Hematopoietic multipotent progenitor cell (in vitro differentiated cells): Measurements from ENCODE around the gene SLC6A8. TPM values are rescaled to one million over a fixed set of nuclear protein-coding genes. Genes with fewer than 3 reads are reported as not detected.
"Not testable (repeated sequence)": the region's sequence is repeated elsewhere in the genome, so short reads cannot be mapped to it uniquely, and the experiment has no call there.

Experiments used
- DNase-seq, 3 donors: peaks; one replicate each; pipeline ENCODE4 v3.0.0-alpha.2; 2011 to 2015; ENCODE audit warnings: low read depth in 2 of 3, low spot score in 2 of 3
- total RNA-seq: library from RNA; depleted of rRNA; stranded (reverse); fragments of >200 nt; gene quantifications from one replicate; pipeline ENCODE4 v1.2.3, GENCODE V29; 2012

SLC6A8 gene
- total RNA-seq, 1 donor: 2.2 TPM

DNA sequence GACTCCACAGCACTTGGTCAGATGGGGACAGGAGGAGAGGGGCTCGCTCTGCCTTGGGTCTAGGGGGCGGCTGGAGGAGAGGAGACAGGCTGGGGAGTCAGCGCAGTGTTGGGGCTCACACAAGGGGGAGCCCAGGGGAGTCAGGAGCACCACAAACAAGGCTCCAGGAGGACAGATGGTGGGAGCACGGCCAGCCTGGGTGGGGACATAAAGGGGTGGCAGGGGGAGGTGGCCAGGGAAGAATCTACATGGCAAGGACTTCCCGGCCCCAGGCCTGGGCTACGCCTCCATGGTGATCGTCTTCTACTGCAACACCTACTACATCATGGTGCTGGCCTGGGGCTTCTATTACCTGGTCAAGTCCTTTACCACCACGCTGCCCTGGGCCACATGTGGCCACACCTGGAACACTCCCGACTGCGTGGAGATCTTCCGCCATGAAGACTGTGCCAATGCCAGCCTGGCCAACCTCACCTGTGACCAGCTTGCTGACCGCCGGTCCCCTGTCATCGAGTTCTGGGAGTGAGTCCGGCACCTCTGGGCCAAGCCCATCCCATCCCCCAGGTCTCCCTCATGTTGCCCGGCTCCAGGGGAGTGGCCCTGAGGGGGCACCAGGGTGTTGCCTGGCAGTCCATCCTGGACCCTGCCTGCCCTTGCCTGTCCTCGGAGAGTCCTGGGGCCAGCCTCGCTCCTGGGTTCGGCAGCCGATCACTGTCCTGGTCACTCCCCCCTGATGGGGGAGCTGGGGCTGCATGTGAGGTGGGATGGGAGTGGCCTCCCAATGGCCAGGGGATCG lies 3.5 kb downstream of the SLC6A8 start:
- DNase-seq: not testable (repeated sequence)

GRCh38 chrX:153692003-153692402 lies 4.3 kb downstream of the SLC6A8 start:
- no peak for DNase-seq

DNA sequence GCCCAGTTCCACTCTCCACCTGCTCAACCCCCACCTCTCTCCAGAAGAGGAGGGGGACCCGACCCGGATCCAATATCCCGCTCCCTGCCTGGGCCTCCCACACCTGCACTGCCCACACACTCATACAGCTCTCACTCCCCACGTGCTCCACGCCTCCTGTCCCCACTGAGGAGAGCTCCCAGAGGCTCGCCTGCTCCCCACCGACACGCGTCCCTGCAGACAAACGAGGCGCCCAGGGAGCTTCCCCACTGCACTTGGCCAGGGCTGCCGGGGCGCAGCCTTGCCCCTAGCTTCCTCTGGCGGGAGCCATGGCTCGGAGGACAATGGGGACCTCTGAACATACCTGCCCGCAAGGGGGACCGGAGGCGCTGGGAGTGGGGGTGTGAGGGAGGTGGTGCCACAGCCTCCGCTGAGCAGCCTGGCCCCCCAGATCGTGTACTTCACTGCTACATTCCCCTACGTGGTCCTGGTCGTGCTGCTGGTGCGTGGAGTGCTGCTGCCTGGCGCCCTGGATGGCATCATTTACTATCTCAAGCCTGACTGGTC lies 5.0 kb downstream of the SLC6A8 start:
- DNase-seq: no peak

DNA sequence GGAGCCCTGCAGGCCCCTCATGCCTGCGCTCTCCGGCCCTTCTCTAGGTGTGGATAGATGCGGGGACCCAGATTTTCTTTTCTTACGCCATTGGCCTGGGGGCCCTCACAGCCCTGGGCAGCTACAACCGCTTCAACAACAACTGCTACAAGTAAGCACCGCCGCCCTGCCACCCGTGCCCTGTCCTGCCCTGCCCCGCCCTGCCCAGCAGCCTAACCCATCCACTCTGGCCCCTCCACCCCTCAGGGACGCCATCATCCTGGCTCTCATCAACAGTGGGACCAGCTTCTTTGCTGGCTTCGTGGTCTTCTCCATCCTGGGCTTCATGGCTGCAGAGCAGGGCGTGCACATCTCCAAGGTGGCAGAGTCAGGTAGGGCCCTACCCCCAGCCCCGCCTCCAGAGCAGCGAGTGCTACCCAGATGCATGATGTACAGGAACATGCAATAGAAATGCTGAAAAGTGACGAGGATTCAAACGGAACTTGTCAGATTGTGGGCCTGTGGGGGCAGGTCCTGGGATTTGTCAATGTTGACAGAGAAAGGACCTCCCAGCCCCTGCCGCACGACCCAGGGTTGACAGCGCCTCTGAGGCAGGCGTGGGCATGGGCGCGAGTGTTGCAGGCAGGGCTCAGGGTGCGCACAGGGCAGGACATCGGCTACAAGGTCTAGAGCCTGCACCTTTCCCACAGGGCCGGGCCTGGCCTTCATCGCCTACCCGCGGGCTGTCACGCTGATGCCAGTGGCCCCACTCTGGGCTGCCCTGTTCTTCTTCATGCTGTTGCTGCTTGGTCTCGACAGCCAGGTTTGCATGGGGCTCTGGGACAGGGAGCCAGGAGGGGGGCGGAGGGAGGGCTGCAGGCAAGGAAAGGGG lies 5.7 kb downstream of the SLC6A8 start:
- no peak for DNase-seq

DNA sequence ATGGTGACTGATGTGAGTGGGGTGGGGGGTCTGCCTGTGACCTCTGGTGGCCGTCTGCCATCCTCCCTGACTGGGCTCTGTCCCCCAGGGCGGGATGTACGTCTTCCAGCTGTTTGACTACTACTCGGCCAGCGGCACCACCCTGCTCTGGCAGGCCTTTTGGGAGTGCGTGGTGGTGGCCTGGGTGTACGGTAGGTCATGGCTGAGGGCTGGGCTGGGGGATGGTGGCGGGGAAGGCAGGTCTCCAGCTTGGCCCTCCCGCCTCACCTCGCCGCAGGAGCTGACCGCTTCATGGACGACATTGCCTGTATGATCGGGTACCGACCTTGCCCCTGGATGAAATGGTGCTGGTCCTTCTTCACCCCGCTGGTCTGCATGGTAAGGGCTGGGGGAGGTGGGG lies 6.5 kb downstream of the SLC6A8 start:
- not testable (repeated sequence) for DNase-seq

DNA sequence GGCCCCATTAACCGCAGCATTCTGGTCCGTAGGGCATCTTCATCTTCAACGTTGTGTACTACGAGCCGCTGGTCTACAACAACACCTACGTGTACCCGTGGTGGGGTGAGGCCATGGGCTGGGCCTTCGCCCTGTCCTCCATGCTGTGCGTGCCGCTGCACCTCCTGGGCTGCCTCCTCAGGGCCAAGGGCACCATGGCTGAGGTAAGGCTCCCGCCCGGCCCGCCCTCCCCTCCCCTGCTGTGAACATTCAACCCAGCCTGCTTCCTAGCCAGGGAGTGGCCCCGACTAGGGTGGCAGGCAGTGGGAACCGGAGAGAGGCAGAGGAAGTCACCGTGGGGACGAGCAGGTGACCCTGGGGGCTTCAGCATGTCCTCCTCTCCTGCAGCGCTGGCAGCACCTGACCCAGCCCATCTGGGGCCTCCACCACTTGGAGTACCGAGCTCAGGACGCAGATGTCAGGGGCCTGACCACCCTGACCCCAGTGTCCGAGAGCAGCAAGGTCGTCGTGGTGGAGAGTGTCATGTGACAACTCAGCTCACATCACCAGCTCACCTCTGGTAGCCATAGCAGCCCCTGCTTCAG lies 7.1 kb downstream of the SLC6A8 start:
- no peak for DNase-seq

DNA sequence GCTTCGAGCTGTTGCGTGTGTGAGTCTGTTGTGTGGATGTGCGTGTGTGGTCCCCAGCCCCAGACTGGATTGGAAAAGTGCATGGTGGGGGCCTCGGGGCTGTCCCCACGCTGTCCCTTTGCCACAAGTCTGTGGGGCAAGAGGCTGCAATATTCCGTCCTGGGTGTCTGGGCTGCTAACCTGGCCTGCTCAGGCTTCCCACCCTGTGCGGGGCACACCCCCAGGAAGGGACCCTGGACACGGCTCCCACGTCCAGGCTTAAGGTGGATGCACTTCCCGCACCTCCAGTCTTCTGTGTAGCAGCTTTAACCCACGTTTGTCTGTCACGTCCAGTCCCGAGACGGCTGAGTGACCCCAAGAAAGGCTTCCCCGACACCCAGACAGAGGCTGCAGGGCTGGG lies 8.4 kb downstream of the SLC6A8 start:
- DNase-seq: no peak

- not testable (repeated sequence) for DNase-seq
Observed at GRCh38 chrX:153696538-153696937, 8.8 kb downstream of the SLC6A8 start.

GRCh38 chrX:153696986-153697722 lies 9.4 kb downstream of the SLC6A8 start:
- DNase-seq: not testable (repeated sequence)

DNA sequence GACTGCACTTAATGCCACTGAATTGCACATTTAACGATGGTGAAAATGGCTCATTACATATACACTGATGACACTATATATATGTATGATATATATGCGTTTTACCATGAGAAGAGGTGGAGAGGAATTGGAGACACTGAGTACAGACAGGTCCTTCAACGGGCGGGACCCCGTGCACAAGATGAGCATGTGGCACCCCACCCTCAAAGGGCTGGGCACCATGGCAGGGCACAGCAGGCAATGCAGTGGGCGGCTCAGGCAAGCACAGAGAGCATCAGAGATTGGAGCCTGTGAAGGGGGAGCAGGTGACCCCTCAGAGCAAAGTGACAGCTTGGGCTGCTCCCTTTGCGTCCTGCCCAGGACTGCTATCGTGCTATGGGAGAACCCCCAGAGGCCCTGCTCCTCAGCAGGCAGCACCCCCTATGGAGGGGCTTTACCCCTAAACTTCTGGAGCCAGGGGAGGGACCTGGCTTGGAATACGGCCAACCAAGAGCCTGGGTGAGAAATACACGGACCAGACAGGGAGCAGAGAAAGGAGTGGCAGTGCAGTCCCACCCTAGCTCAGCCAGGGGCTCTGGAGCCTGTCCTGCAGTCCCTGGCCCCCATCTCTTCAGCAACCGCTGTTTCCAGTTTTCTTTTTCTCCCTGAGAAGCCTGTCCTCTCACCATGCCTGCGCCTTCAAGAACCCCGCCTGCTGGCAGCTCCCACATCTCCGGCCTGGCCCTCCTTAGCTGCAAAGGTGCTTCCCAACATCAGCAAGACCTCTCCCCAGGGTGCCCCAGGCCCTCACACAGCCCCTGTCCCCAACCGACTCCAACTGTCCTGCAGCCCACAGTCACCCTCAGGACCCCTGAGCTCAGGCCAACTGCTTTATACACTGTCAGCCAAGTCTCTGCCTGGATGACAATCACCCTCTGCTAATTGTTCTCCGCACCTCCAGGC lies 10.5 kb downstream of the SLC6A8 start:
- no peak for DNase-seq

DNA sequence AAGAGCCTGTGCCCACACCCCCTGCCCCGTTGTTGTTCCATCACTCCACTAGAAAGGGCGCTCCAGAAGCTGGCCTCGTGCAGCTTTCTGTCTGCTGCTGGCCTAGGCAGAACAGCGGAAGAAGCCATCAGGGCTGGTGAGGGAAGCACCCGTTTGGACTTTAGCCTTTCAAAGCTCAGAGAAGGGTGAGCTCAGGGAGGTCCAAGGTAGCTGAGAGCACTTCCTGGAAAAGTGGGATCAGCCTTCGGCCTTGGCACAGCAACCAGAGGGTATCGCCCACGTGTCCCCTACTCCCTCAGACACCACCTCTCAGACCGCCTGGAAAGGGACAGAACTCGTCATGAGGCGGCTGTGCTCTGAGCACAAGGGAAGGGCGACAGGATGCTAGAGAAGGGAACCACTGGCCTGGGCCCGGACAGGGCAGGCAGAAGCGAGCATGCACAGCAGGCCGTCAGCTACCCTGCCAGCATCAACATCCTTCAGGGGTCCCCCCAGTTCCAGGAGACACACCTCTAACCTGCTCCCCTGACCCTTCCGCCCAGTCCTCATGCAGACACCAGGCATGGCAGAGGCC lies 11.6 kb downstream of the SLC6A8 start:
- not testable (repeated sequence) for DNase-seq

DNA sequence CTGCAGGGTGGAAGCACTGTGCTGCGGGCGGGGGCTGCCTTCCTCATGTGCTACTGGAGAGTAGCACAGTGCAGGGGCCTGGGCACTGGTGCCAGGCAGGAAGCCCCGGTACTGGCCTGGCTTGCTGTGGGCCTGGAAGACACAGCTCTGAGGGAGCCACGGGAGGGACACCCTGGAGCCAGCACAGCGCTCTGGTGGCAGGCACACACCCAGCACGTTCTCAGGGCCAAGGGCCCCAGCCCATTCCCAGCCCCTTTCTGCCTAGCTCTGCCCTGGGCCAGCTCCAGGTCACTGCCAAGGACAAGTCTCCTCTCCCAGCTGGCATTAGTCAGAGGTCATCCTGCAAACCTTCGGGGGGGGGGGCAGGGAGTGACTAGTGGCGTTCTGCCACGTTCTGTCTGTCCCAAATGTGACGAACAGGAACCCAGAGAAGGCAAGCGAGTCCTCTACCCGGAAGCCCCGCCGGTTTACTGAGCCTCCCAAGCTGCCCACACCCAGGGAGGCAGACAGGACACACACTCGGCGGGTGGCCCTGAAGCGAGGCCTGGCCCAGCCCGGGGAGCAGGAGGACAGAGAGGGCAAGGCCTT lies 12.2 kb downstream of the SLC6A8 start:
- not testable (repeated sequence) for DNase-seq

DNA sequence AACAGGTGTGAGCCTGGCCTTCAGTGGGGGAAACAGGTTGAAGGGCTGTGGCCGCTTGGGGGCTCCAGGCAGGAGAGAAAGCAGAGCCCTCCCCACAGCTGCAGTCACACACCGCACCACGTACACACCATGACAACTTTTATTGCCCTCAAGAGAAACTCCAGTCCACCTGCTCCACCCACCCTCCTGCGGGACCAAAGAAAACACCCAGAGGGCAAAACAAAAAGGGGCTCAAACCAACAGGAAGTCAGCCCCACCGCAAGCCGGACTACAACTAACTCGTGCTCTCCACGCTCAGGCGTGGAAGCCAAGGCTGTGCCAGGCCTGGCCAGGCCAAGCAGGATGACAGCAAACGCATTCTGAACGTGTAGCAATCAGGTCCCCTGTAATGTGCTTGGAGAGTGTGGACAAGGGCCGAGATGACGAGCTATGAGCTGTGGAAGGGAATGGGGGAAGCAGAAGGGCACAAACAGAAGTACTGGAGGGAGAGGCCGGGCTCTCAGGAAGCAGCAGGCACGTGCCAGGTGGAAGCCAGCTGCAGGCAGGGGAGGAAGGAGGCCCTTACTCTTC lies 12.7 kb downstream of the SLC6A8 start:
- no peak for DNase-seq

DNA sequence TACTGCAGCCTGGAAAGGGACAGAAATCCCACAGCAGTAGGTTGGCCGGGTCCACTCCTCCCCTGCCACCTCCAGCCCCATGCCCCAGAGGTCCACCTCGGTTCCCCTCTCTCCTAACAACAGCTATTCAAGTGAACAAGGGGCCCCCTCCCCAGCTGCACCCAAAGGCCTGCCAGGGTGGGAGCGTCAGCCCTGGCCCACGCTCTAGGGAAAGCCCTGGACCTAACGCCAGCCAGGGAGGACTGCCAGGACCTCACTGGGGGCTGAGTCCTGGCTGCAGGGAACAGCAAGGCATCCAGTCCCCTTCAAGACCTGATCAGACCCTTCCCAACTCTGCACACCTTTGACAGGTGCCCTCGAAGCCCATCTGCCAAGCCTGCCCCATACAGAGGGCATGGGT lies 13.2 kb downstream of the SLC6A8 start:
- no peak for DNase-seq

DNA sequence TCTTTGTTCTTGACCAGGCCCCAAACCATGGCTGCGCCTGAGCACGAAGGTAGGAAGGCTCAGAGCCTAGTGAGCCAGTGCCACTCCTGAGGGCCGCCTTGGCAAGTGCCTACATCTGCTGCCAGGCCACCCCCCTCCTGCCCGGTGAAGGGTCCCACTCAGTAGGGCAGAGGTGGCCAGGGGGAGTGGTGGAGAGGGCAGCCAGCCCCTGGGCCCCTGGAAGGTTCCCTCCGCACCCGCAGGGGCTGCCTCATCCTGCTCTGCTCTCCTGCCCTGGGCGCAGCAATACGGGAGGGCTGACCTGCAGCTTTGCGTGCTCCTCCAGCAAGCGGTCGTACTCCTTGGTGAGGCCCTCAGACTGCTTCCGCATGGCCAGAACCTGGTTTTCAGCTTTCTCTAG lies 14.0 kb downstream of the SLC6A8 start:
- no peak for DNase-seq

- DNase-seq: no peak
Observed at GRCh38 chrX:153702336-153703035, 14.8 kb downstream of the SLC6A8 start.

GRCh38 chrX:153703036-153703370 lies 15.3 kb downstream of the SLC6A8 start:
- no peak for DNase-seq

- DNase-seq: no peak
Observed at GRCh38 chrX:153704021-153704526, 16.3 kb downstream of the SLC6A8 start.
